Measurements from ENCODE around the gene SMAD3.

The SMAD3 gene

DNA sequence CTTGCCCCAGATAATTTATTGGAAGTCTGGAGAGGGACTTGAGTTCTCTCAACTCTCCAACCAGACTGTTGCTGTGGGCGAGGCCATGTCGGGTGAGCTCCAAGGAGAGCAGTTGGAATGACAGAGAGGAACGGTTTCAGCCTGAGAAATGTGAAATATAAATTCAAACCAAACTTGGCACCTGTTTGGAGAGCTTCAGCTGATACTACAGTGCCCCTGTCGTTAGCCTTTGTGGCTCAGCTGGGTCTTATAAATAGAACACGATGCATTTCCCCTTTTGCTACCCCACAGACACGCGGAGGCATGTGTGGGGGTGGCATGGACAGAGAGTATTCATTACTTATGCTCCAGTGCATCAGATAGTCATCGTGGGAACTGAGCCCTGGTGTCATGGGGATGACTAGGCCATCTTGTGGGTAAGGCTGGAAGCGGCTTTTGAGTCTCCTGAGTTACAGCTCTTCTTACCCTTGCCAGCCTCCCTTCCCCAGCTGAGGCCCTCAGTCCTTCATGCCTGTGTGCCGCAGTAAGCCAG is 15.6 kb downstream of the SMAD3 start:
- peak; percentile 60 for DNase-seq (ENCODE audit: low read depth)

DNA sequence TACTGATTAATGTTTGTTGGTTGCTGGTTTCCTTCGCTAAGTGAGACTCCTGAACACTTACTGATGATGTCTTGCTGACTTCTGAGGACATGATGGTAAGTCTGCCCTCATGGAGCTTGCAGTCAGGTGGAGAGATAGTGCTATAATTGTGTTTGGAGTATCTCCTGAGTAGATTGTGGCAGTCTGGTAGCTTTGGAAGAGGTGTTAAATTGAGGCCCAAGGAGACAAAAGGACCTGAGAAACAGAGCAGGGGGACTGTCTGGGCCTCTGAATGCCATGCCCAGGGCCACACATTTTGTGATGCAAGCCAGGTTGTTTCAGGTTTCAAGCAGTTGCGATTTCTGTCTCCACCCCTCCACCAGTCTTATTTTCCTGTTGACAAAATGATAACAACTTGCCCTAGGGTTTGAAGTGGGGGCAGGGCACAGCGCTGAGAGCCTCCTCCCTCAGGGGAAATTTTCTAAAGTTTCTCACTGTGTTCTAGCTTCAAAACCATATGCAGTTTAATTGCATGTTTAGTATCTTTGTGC is 16.7 kb downstream of the SMAD3 start:
- DNase-seq (ENCODE audit: low read depth) = no peak

DNA sequence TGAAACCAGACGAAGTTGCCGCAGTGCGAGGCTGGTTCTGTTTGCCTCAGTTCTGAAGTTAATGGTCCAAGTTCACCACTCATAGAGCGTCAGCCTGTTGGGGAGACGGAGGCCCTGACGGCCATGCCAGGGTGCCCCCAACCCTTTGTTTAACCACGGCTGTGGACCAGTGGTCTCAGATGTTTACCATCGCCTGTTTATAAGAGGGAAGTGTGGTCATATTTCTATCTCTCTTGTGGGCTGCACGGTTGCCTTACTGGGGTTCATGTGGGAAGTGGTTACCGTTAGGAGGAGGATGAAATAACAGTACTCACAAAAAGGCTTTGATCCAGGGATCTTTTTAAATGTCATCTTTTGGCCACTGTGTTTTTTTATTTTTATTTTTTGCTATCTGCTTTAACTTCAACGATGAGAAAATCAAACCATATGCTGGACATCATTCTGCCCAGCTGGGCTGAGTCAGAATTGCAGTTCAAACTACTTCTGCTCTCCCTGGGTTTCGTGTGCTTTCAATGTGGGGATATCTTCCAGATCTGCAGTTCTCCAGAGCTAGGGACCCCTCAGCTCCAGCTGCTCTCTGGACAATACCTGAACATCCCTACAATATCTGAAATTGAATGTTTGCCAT is 17.8 kb downstream of the SMAD3 start:
- no peak for DNase-seq (ENCODE audit: low read depth)

DNA sequence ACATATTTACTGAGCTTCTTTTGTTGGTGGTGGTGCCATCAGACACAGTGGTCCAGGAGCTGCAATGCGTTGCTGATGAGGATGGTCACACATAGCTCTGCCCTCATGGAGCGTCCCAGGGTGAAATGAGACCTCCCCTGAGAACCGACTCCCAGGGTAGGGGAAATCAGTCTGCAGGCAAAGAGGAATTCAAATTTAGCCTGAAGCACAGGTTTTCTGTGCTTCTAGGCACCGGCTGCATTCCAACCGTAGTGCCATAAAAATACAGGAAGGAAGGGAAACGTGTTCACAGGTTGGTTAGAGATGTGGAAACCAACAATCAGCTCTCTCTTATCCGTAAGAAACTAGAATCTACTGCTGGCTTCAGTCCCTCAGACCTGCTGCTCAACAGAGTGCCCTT is 19.2 kb downstream of the SMAD3 start:
- DNase-seq (ENCODE audit: low read depth) = no peak

DNA sequence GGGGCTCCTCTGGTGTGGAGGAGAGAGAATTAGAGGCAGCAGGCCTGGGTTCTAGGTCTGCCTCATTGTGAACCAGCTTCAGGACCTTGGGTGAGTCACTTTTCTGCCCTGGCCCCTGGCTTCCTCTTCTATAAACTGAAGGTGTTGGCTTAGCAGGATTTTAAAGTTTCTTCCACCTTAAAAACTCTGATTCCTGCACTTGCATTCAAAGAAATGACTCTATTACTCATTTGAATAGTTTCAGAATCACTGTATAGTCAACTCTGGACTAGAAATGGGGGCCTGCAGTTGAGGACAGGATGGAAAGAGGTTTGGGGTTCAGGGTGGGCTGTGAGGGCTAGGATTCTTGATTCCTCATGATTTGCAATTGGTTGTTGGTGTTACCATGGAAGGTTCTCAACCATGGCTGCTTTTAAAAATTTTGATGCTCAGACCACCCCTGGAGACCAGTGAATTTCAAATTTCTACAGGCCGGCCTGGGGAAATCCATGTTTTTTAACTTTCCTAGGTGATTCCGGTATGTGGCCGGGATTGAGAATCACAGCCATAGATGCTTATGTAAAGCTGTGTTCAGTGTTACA is 19.9 kb downstream of the SMAD3 start:
- no peak for DNase-seq (ENCODE audit: low read depth)

DNA sequence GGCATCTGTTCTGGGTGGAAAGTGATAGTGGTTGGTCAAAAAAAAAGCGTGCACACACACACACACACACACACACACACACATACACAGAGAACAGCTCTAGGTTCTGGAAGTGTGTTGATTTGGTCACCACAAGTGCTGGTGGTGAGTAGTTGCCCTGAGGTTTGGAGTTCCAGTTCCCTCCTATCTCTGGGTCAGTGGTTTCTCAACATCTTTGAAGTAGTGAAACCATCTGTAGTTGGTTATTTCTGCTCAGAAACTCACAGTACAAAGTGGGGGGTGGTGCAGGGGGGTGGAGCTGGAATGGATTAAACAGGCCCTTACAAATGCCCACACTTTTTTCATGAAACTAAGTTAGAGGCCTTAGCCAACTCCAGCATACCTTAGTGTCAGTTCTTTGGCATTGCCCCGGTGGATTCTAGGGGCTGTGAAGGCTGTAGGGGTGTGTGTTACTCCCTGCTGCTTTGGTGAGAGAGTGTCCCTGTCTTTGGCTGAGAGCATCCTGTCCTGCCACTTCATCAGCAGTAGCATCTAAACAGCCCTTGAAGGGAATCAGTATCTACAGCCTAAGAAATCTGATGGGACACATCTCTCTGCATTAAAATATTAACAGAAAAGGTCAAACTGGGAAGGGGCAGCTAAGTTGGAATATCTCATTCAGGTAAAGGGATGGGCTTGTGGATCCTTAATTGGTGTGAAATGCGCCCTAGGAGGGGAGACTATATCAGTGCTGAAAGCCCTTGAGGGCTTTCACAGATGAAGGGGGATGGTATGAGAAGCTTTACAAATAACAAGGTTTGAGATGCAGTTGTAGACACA is 20.6 kb downstream of the SMAD3 start:
- DNase-seq (ENCODE audit: low read depth) = no peak

DNA sequence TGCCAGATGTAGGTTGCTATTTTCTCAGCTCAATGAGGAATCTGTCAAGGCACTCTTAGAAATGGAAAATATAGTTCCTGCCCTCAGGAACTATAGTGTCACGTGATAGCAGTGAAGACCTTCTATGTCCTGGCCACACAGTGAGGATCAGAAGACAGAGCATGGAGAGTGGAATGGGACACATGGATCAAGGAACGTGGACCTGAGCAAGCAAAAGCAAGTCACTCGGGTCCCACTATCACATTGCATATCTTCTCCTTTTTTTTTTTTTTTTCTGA is 21.2 kb downstream of the SMAD3 start:
- DNase-seq (ENCODE audit: low read depth) = no peak

DNA sequence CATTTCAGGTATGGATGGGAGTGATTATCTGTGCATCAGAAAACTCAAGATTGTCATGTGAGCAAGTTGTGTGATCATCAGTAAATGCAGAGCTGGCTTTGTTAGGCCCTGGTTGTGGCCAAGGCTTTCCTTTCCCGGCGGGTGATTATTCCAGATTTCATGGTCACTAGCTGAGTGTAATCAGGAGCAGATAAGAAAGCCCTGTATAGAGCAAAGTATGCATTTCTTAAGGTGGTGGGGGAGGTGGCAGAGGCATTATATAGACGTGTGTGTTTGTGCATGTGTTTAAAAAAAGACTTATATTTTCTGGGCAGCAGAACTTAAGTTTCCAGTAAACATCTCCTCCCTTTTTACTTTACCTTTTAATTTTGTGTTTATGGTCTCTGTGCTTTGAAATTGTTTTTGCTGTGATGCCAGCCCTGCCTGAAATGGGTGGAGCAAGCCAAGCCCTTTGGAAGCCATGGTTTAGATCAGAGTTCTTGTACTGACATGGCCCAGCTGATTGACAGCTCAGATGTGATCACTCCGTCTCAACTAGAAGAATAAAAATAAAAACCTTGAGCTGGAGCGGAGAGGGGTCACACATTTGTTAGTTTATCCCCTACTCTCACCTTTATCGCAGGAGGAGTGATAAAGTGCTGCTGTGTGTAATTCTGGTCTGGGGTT is 22.2 kb downstream of the SMAD3 start:
- no peak for DNase-seq (ENCODE audit: low read depth)

DNA sequence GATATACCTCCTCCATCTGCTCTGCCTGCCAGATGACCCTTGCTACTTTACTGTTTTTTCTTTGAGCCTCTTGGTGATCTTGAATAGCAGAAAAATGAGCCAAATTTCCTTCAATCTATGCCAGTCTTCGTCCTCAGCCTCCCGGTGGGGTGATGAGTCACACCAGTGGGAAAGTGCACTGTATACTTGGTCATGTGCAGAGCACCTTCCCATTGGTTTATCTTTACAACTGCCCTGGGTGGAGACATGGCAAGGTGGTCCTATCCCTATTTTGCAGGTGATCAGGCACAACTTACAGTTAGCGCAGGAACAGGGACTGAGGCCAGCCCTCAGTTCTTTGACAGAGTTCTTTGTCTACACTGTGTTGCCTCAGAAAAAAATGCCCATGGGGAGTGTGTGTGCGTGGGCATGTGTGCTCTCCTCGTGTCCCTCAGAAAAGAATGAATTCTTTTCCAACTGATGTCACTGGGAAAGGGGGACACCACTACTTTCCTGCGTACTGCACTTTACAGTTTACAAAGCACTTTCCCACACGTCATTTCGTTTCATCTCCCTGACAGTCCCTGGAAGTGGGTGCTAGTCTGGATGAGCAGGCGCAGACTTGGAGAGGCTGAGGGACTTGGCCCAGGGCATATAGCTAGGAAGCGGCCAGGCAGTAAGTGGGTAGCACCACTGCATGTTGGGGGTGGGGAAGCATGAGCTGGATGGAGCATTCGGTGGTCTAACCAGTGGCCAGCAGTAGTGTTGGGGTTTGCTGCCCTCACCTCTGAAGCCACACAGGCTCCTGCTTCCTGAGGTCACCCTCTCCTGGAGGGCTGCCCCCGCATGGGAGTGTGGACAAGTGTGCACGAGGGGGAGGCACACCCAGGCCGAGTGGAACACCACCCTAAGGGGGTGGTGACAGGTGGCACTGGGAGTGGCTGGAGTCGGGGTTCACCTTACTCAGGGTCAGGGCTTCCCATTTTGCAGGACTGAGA is 24.1 kb downstream of the SMAD3 start:
- DNase-seq (ENCODE audit: low read depth) = no peak

DNA sequence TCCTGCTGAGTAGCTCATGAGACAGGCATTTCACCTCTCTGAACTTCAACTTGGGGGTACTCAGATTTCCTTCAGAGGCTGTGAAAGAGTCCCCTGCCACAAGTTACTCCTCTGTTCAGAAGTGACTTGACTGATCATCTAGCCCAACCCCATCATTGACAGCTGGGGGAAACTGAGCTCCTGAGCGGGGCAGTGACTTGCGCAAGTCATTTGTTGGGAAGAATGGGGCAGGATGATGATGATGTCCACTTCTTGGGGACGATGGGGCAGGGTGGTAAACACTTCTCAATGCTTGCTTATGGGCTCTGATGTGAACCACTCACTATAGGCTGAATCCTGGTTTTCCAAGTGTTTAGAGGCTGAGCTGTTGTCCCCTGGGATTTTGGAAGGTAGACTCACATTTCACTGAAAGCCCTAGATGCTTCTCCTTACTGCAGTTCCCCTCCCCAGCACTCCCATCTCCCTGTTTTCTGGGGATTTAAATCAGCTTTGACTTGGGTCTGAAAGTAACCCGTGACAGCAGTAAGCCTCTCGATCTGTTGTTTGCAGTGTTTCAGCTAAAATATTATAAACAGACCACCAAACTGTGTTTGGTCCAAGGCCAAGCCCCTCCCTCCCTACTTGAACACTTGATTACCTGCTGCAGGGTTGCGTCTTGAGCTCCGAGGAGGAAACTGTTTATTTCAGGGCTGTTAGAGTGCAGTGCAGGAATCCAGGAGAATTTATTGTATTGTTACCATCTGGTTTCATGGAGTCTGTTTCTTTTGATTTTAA is 25.1 kb downstream of the SMAD3 start:
- no peak for DNase-seq (ENCODE audit: low read depth)

DNA sequence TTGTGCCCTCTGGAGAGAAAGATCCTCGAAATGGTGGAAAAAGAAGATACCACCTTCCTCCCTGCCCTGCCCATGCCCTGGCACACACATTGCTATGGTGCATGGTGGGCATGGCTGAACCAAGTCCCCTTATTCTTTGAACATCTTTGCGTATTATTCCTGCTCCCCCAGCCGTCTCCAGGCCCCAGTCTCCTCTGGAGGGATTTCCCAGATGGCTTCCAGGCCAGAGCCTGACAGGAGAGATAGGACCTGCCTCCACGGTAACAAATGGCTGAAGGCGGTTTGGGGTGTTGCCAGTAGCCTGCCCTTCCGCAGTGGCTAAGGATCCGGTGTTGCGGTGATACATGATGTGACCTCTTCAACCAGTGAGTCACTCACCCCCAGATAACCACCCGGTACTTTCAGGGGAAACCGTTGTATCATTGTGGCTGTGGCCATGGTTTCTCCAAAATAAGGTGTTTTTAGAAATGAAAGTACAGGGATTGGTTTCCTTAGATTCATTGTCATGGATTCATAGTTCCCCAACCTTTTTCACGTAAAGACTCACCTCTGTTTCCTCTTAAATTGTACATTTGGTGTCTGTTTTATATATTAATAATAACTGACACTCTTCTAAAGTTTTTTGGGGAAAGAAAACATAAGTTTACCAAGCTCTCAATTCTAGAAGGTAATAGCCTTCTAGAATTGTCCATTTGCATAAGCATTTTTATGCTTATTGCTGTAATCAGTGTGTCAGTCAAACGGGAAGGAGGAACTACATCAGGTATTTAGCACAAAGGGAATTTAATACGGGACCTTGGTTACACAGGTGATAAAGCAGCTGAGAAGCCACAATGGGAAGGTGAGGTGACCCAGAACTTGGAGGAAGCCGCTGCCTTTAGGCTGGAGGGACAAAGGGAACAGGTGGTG is 25.9 kb downstream of the SMAD3 start:
- peak; percentile 87 for DNase-seq (ENCODE audit: low read depth)

DNA sequence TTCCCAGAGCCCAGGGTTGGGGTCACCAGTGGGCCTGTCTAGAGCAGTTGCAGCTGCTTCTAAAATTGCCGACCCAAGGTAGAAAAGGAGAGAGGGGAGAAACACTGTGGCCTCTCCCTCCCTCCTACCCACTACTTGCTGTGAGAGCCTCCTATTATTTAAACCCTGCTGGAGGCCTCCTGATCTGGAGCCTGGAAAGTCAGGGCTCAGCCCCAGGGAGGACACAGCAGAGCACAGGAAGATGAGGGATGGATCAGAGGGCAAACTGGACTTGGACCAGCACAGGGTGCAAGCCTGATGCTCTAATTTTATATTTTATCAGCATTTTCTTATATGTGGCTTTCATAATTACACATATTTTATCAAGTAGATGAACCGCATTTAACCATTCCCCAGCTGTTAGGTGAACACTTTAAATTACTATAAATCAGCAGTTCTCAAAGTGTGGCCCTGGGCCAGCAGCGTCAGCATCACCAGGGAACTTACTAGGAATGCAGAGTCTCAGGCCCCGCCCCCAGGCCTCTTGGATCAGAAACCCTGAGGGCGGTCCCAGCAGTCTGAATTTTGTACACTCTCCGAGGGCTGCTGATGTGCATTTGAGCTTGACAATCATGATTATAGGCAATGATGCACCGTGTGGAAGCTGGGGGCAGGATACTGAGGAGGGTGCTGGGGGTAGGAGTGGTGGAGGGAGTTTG is 26.7 kb downstream of the SMAD3 start:
- DNase-seq (ENCODE audit: low read depth) = no peak

DNA sequence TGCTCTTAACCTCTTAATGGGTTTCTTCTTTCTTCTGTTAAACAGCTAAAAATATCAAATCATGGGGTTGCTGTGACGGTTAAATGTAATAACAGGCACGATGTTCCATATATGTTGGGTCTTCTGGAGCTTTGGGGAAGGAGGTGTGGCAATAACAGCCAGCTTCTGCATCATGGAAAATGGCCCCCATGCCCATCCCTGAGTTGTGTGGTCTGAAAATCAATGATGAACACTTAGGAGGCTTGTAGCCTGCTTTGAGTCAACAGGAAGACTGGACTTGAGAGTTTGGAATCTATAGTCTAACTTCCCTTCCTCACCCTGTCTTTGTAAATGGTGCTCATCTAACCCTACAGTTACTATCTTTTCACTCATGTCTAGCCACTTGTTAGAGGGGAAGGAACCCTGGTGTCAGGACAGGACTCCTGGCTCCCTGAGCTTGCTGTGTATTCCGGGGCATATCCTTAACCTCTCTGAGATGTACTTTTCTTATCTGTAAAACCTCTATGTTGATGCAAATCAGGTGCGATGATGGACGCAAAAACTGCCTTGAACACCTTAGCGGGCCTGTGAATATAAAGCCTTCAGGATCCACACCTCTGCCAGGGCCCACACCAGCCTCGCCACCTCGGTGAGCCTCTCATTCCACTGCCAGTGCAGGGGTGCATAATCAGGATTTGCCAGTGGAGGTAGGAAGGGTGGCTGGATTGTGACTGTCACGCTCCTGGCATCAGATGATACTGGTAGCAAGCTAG is 27.5 kb downstream of the SMAD3 start:
- no peak for DNase-seq (ENCODE audit: low read depth)

DNA sequence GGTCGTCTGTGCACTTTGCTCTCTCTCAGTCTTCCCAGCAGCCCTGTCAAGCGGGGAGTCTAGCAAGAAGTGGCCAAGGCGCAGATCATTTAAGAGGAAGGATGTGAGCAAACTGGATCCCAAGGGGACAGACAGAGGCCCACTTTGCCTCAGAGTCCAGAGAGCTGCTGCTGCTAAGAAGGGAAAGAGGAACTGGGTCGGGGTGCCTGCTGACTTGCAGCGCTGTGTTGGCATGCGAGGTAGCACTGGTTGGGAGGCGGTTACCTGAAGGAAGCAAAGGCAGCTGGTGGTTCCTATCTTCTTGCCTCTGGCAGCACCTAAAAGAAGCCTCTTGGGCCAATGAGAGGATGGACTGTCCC is 28.1 kb downstream of the SMAD3 start:
- DNase-seq (ENCODE audit: low read depth) = no peak

DNA sequence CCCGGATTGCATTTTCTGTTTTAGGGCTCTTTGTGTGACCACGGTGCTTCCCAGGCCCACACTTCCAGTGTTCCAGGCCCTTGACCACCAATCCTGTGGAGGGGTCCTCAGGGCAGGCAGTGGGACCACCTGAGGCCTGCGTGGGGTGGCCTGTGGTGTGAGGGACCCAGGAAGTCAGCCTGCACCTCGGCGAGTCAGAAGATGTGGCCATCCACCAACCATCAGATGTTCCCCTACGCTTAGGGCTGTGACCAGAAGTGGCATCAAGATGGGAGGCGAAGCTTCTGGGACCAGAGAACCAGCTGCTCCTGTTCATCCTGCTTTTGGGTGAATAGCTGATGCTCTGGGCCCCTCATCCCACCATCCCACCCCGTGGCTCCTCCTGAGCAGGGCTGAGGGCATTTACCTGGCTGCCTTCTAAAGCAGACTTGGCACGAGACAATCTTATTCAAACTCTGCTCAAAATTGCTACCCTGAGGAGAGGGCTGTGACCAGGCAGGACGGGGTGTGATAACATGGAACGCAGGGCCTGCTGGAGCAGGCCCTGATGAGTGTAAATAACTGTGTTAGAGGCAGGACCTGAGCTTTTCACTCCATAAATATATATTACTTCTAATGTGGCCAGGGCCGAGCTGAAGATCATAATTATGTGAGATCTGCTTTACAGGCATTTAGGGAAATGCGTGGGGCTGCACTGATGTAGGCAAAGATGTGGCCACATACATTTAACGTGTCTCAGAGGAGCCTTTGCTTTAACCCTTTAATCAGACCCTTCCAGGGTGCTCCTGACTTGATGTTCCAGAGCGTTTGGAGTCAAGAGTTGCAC is 28.8 kb downstream of the SMAD3 start:
- no peak for DNase-seq (ENCODE audit: low read depth)

DNA sequence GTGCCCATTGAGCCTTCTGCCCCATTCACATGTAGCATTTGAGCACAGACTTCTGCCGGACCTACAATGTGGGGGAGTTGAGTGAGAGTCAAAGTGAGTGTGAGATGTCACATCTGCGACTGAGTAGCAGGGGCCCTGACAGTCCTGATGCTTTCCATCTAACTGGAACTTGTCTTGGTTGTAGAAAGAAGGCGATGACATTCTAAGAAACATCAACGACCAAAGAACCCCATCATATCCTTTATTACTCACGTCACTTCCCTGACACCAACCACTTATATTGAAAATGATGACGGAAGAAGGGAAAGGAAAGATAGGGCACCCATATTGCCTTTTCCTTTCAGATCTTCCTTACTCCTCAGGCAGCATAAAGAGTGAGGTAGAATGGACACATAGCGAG is 30.5 kb downstream of the SMAD3 start:
- no peak for DNase-seq (ENCODE audit: low read depth)

DNA sequence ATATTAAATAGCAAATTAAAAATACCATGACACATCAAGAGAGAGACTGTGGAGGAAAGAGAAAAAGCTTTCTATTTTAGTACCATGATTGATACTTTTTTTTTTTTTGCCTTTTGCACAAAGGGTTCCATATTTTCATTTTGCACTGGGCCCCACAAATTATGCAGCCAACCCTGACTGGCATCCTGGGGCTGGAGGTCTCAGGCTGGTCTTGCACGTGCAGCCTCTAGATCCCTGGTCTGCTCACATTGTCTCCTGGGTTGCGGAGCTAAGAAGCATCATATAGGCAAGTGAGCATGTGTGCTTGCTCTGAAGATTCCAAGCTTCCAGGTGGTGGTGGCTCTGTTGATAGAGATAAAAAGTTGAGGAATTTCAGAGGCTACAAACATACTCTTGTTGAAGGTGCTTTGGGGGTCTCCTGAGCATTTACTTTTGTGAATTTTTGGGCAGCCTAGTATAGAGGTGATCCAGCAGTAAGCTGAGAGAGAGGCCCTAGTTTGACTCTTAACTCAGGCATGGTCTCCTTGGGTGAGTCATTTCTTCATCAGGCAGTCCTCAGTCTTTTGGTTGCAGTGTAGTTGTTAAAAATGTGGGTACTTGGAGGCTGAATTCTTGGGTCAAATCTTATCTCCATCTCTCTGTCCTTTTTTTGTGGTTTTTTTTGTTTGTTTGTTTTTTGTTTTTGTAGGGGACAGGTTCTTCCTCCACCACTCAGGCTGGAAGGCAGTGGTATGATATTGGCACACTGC is 31.3 kb downstream of the SMAD3 start:
- no peak for DNase-seq (ENCODE audit: low read depth)
